ENCODE data around the gene XNDC1N.

Gene XNDC1N

GRCh38 chr11:71963468-71963867 is 35.1 kb upstream of the XNDC1N start:
- H3K4me3 ChIP-seq = no peak overlapping the region
- no peak overlapping the region for H3K27ac ChIP-seq
- TF ChIP-seq CTCF (IDR thresholded peaks at IDR 0.05) = no peak
- no peak for DNase-seq (ENCODE audit: low spot score)

DNA sequence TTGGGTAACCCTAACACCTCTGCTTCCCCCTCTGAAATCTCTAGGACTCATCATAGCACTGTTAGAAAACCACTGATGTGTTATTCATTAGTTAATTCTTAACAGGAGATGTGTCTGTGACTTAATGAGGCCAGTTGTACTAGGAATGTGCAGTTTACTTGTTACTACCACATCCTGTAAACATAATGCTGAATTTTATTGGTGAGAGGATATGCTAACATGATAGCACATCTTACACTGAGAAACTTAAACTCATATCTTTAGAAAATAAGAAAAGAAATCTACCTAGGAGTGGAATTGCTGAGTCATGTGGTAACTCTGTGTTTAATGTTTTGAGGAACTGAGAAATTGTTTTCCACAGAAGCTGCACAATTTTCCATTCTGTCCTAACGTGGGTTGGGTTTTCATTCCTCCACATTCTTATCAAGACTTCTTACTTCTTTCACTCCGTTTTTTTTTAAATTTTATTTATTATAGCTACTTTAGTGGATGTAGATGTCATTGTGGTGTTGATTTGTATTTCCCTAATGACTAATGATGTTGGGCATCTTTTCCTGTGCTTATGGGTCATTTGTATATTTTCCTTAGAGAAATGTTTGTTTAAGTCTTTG is 34.1 kb upstream of the XNDC1N start:
- TF ChIP-seq CTCF (IDR thresholded peaks at IDR 0.05) = no peak
- Histone ChIP-seq H3K27ac (no peak overlapping the region), H3K4me3 (no peak overlapping the region)
- DNase-seq (ENCODE audit: low spot score) = no peak

DNA sequence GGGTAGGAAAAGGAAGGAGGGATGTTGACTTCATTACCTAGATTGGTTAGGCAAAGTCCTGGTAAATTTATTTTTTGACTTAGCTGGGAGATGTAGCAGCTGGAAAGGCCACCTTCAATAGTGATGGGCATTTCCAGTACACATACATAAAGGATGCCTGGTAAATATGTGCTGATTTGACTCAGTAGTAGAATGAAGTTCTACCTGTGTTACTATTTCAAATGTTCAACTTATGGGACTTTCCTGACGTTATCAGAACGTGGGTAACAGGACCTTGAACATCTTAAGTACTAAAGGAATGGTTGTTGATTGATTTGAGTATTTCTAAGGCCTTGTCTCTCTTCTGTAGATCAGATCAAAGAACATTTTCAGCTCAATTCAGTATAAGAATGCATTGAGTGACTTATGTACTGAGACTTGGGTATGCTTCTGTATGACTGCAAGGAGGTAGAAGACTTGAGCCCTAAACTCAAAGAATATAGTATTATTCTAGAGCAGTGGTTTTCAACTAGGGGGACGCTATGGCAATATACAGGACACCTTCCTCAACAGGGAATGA is 27.6 kb upstream of the XNDC1N start:
- no peak overlapping the region for H3K27ac ChIP-seq
- no peak overlapping the region for H3K4me3 ChIP-seq
- DNase-seq (ENCODE audit: low spot score) = no peak
- TF ChIP-seq CTCF (IDR thresholded peaks at IDR 0.05) = no peak

DNA sequence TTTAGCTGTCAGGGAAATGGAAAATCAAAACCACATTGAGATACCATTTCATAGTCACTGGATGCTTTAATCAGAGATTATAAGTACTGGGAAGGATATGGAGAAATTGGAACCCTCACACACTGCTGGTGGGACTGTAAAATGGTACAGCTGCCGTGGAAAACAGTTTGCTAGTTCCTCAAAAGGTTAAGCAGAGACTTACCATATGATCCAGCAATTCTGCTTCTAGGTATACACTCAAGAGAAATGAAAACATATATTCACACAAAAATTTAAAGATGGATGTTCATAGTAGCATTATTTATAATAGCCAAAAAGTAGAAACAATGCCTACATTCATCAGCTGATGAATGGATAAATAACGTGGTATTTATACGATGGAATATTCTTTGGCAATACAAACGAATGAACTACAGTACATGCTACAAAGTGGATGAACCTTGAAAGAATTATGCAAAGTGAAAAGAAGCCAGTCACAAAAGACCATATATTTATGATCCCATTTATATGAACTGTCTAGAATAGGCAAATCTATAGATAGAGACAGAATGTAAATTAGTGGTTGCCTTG is 23.4 kb upstream of the XNDC1N start:
- Histone ChIP-seq H3K27ac (no peak overlapping the region), H3K4me3 (no peak overlapping the region)
- TF ChIP-seq CTCF (IDR thresholded peaks at IDR 0.05) = no peak
- DNase-seq (ENCODE audit: low spot score) = no peak

- Histone ChIP-seq H3K4me3 (no peak overlapping the region), H3K27ac (no peak overlapping the region)
- TF ChIP-seq CTCF (IDR thresholded peaks at IDR 0.05) = no peak
- no peak for DNase-seq (ENCODE audit: low spot score)
These were observed 20.6 kb upstream of the XNDC1N start for GRCh38 chr11:71949034-71949433.

DNA sequence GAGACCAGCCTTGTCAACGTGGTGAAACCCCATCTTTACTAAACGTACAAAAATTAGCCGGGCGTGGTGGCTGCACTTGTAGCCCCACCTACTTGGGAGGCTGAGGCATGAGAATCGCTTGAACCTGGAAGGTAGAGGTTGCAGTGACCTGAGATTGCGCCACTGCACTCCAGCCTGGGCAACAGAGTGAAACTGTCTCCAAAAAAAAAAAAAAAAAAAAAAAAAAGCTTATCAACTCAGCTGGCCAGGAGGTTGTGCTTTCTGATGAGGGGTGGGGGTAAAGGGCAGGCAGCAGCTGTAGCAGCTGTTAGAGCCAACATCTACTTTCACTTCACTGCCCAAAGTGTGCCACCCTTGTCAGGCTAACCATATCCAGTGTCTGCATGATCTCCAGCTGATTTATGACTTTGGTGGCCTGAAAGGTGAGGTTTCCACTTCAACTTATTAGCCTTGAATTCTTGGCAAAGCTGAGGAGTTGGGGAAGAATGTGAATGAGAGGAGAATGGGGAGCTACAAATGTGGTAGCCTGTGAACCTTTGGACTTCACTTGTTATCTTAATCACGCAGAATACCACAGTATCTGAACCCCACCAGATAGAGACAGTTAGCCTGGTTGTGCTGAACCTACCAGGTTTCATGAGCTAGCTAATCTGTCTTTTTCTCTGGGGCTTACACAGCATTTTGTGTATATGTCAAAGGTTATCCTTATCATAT is 20.1 kb upstream of the XNDC1N start:
- no peak for DNase-seq (ENCODE audit: low spot score)
- no peak overlapping the region for H3K4me3 ChIP-seq
- H3K27ac ChIP-seq = no peak overlapping the region
- no peak for TF ChIP-seq CTCF (IDR thresholded peaks at IDR 0.05)
